Stimulated activated CD4-positive, alpha-beta T cell treated with anti-CD3 and anti-CD28 coated beads, Interleukin-15, amount 100 ng/mL, for 24 hours (primary cell): ENCODE results near the gene OR1A1.
"Not testable (repeated sequence)": the region's sequence is repeated elsewhere in the genome, so short reads cannot be mapped to it uniquely, and the experiment has no call there.

ENCODE experiments used
- DNase-seq: peaks from one replicate; pipeline ENCODE4 v3.0.0-alpha.2; 2020

Gene OR1A1

GRCh38 chr17:3207367-3207766 is at the start of gene OR1A1:
Gene OR1A1 (plus strand): TSS chr17:3207667. CDS start chr17:3215621, 7,954 bp downstream.
- no peak for DNase-seq

- no peak for DNase-seq
These were observed 39.9 kb upstream of the OR1A1 start for GRCh38 chr17:3167574-3167973.

GRCh38 chr17:3189961-3190360 is 17.5 kb upstream of the OR1A1 start:
- DNase-seq: no peak

GRCh38 chr17:3197219-3197618 is 10.2 kb upstream of the OR1A1 start, which contains the start of gene OR1A2:
Gene OR1A2 (plus strand): TSS chr17:3197519. CDS start chr17:3197519, 0 bp downstream.
- no peak for DNase-seq

GRCh38 chr17:3208484-3208883 is 1.0 kb downstream of the OR1A1 start:
- no peak for DNase-seq

- DNase-seq: no peak
These were observed 5.5 kb downstream of the OR1A1 start for GRCh38 chr17:3213001-3213400.

GRCh38 chr17:3213587-3213986 is 6.1 kb downstream of the OR1A1 start:
- DNase-seq: no peak

- not testable (repeated sequence) for DNase-seq
These were observed 12.5 kb downstream of the OR1A1 start for GRCh38 chr17:3219978-3220377.

- no peak for DNase-seq
These were observed 14.4 kb downstream of the OR1A1 start for GRCh38 chr17:3221850-3222249.

GRCh38 chr17:3222505-3222904 is 15.0 kb downstream of the OR1A1 start:
- DNase-seq: peak; percentile 2

GRCh38 chr17:3224721-3225352 is 17.4 kb downstream of the OR1A1 start:
- not testable (repeated sequence) for DNase-seq

GRCh38 chr17:3232300-3232699 is 24.8 kb downstream of the OR1A1 start:
- DNase-seq: not testable (repeated sequence)

GRCh38 chr17:3238685-3239084 is 31.2 kb downstream of the OR1A1 start:
- not testable (repeated sequence) for DNase-seq

GRCh38 chr17:3241044-3241443 is 33.6 kb downstream of the OR1A1 start:
- not testable (repeated sequence) for DNase-seq

- not testable (repeated sequence) for DNase-seq
These were observed 37.4 kb downstream of the OR1A1 start for GRCh38 chr17:3244841-3245240.

- DNase-seq: not testable (repeated sequence)
These were observed 41.5 kb downstream of the OR1A1 start for GRCh38 chr17:3249013-3249412.

GRCh38 chr17:3256575-3256974 is 49.1 kb downstream of the OR1A1 start:
- no peak for DNase-seq

- DNase-seq: no peak
These were observed 52.7 kb downstream of the OR1A1 start for GRCh38 chr17:3260163-3260562.

GRCh38 chr17:3260600-3260999 is 53.1 kb downstream of the OR1A1 start:
- no peak for DNase-seq
